GM19468 (cell line): ENCODE data around the gene SUPT20HL1.

Source experiments
- ATAC-seq: cut with Tn5 transposase; IDR thresholded peaks from one replicate; pipeline ENCODE4 v1.9.1; 2021; ENCODE audit warnings: mild to moderate bottlenecking, moderate library complexity, moderate number of reproducible peaks; ENCODE audit not compliant: unreplicated experiment; ENCODE audit errors: extremely low read depth

SUPT20HL1 gene

GRCh38 chrX:24392709-24393108 lies 32.3 kb downstream of the SUPT20HL1 start:
- ATAC-seq: no peak

GRCh38 chrX:24395775-24396174 lies 35.3 kb downstream of the SUPT20HL1 start:
- ATAC-seq: peak; percentile 52

- ATAC-seq: no peak
Observed at GRCh38 chrX:24396236-24396930, 35.9 kb downstream of the SUPT20HL1 start.

- no peak for ATAC-seq
Observed at GRCh38 chrX:24396931-24397279, 36.5 kb downstream of the SUPT20HL1 start.

- ATAC-seq: no peak
Observed at GRCh38 chrX:24398766-24399165, 38.3 kb downstream of the SUPT20HL1 start.

- ATAC-seq: no peak
Observed at GRCh38 chrX:24399550-24399949, 39.1 kb downstream of the SUPT20HL1 start.

GRCh38 chrX:24405959-24406358 lies 45.5 kb downstream of the SUPT20HL1 start:
- ATAC-seq: no peak
